ENCODE results near the gene ARHGAP20. TPM values are rescaled to one million over a fixed set of nuclear protein-coding genes. Genes with fewer than 3 reads are reported as not detected.

ARHGAP20 gene, protein sequence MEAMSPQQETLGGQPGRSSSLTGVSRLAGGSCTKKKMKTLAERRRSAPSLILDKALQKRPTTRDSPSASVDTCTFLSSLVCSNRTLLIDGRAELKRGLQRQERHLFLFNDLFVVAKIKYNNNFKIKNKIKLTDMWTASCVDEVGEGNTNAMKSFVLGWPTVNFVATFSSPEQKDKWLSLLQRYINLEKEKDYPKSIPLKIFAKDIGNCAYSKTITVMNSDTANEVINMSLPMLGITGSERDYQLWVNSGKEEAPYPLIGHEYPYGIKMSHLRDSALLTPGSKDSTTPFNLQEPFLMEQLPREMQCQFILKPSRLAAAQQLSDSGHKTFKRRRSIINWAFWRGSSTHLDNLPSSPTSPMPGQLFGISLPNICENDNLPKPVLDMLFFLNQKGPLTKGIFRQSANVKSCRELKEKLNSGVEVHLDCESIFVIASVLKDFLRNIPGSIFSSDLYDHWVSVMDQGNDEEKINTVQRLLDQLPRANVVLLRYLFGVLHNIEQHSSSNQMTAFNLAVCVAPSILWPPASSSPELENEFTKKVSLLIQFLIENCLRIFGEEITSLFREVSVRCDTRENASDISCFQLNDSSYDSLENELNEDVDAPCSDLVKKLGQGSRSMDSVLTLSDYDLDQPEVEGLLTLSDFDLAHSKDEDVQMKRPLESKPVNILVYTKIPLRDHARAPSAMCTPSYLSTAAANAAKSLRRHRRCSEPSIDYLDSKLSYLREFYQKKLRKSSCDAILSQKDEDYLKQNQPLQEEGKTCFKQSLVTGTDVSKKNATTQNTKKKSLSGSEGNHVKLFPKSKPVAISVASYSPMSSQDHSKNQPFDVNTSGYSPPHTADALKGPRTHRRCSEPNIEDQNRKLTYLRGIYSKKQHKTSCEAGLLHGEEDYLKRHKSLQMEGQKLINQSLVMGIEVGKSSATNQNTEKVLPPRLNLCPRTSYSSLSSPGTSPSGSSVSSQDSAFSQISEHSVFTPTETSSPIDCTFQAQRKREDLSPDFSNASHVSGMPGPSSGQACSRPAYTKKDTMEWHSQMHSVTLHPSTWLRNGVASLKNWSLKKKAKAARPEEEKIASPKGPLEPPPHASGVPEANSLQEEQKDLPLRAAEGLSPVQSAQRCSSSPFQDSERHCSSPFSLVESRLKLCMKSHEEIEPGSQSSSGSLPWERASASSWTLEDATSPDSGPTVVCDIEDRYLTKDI
- polyA plus RNA-seq (ENCODE audit: insufficient read length in 12 of 12) = 10 to 100 TPM in 5 of 12 donors, 1 to 10 TPM in 6, not detected in 1; 6.6 to 12.5 (median 9.8) TPM
- long read RNA-seq, donor 1 = 0 reads
- long read RNA-seq, donor 2, full-length matches to known transcripts = 1 of 8 reads
- long read RNA-seq, donor 2, partial matches to known transcripts = 7 of 8 reads
- long read RNA-seq, donor 2, other reads (novel, unspliced or antisense) = 0 of 8 reads
- long read RNA-seq, donor 3 = 0 reads
- long read RNA-seq, donor 4 = 0 reads
- long read RNA-seq, donor 5 = 0 reads
- long read RNA-seq, donor 6 = 0 reads
- long read RNA-seq, donor 7 = 0 reads
- long read RNA-seq, donor 8, full-length matches to known transcripts = 1 of 10 reads
- long read RNA-seq, donor 8, partial matches to known transcripts = 9 of 10 reads
- long read RNA-seq, donor 8, other reads (novel, unspliced or antisense) = 0 of 10 reads
- long read RNA-seq, donor 9 = 0 reads
- long read RNA-seq, donor 10 = 0 reads
- long read RNA-seq, donor 11 = 0 reads

DNA sequence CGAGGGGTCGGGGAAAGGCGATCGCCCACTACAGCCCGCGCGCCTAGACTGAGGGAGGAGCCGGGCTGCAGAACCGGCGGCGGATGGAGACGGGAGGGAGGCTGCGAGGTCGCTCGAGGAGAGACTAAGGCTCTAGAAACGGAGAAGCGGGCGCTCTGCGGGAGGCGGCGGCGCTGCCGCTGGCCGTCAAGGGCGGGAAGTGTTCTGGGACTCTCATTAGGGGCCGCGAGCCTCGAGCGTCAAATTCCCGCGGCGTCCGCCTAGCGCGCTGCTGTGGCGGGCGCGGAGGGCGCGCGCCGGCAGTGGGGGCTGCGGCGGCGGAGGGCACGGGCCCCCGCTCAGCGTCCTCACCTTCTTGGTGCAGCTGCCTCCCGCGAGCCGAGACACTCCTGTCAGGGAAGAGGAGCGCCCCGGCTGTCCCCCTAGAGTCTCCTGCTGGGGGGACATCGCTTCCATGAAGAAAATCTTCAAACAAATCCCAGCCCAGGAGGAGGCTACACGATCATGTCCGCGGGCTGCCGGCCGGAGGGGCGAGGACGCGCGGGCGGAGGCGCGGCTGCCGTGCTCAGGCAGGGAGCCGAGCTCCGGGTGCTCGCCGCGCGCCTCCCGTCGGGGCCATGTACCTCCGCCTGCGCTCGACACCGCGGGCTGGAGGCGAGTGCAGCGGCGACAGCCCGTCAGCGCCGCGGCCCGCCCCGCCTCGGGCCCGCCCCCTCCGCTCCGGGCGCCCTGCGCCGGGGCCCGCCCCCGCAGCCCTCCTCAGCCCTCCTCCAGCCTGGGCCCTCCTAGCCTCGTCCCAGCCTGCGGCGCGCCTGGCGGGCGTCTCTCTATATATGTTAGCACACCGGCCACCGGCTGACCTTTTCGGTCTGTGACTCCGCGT is at the start of gene ARHGAP20:
Gene ARHGAP20, minus strand, starts transcription at position 662 of the 883 bp plus-strand sequence. Its CDS starts 206 bp downstream, at position 456.
- peak; percentile 74 for DNase-seq

DNA sequence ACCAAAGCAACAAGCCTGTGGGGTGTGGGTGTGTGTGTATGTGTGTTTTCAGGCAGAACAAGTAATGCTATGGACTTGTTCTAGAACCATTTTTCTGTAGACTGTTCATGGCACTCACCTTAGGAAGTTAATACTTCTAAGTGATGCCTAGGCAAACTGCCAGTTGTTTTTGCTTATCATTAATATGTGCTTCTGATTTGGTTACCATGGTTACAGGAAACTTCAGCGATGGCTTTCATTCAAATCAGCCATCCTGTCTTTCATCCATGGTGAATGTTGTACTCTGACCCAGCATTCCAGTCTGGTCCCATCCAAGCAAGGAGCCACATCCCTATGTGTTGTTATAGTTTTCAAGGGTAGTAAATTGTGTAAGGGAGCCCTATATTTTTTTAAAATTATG is 49.8 kb upstream of the ARHGAP20 start:
- DNase-seq = no peak

DNA sequence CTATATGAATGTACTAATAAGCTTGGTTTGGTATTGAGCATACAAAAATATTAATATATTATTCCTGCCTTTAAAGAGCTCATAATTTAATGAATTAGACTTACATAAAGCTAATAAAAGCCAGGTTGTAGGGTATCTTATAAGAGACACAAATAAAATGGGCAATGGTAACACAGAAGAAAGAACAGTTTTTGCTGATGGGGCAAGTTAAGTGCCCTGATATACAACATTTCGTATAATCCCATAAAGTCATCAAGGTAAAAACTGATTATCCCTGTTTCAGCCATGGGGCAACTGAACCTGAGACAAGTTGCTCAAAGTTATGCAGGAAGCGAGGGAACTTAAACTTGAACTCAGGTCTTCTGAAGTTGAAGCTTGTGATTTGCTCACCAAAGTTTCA is 48.9 kb upstream of the ARHGAP20 start:
- no peak for DNase-seq

DNA sequence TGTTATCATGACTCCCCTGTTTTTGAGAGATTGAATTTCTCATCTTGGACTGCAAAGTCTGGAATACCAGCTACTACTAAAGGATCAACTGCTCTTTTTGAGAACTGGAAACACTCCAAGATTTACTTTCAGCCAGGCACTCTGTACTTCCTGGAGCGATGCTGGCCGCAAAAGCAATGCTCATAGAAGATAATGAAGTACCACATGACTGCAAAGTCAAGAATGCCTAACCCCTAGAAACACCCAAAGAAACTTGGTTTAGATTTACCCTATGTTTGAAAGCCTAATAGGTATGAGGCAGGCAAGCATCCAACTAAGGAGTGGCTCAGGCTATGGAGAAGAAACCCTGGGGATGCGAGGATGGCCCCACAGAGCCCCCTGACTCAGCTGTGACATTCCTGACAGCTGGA is 47.7 kb upstream of the ARHGAP20 start:
- no peak for DNase-seq

- DNase-seq = no peak
These were observed 45.9 kb upstream of the ARHGAP20 start for GRCh38 chr11:110757962-110758755.

- DNase-seq = peak; percentile 33
These were observed 44.8 kb upstream of the ARHGAP20 start for GRCh38 chr11:110757066-110757465.

DNA sequence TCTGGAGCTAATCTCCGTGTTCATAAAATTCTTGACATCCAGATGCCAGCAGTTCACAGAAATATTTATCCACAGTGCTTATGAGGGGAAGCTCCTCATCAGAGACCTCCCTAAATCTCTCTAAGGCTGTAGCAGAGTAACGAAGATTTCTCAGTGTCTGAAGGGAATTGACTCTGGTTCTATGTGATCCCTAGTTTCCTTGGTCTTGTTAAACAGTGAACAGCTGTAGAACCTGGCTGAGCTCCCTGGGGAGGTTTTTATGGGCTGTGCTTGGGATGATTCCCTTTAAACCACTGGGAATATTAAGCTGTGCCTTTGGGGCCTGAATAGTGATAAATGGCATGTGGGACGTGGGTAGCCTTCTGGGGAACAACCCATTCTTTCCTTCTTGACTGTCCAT is 43.7 kb upstream of the ARHGAP20 start:
- no peak for DNase-seq

DNA sequence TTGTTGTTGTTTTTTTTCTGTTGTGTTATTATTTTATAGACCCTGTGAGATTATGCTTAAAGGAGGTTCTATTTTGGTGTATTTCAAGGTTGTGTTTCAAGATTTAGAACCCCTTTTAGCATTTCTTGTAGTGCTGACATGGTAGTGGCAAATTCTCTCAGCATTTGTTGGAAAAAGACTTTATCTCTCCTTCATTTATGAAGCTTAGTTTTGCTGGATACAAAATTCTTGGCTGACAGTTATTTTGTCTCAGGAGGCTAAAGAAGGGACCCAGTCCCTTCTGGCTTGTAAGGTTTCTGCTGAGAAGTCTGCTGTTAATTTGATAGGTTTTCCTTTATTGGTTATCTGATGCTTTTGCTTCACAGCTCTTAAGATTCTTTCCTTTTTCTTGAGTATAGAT is 40.7 kb upstream of the ARHGAP20 start:
- no peak for DNase-seq

DNA sequence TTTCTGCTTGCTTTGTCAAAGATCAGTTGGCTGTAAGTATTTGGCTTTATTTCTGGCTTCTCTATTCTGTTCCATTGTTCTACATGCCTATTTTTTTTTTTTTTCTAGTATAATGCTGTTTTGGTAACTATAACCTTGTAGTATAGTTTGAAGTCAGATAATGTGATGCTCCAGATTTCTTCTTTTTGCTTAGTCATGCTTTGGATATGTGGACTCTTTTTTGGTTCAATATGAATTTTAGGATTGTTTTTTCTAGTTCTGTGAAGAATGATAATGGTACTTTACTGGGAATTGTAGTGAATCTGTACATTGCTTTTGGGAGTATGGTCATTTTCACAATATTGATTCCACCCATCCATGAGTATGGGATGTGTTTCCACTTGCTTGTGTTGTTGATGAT is 37.9 kb upstream of the ARHGAP20 start:
- no peak for DNase-seq

DNA sequence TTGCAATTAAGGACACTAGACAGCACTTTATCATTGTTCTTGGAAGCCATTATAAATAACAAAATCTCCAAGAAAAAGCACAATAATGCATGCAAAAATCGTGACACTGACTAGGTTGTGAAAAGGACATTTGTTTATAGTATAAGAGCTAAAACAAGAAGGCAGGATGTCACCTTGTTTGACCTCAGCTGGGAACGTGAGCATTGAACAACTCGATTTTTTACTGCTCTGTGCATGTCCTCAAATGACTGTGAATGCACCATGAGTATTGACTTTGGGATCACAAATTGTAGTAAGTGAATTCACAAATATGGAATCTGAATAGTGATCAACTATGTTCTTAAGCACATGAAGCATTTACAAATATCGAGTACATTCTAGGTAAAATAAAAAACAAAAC is 35.3 kb upstream of the ARHGAP20 start:
- no peak for DNase-seq

GRCh38 chr11:110738641-110739040 is 26.4 kb upstream of the ARHGAP20 start:
- DNase-seq = no peak

DNA sequence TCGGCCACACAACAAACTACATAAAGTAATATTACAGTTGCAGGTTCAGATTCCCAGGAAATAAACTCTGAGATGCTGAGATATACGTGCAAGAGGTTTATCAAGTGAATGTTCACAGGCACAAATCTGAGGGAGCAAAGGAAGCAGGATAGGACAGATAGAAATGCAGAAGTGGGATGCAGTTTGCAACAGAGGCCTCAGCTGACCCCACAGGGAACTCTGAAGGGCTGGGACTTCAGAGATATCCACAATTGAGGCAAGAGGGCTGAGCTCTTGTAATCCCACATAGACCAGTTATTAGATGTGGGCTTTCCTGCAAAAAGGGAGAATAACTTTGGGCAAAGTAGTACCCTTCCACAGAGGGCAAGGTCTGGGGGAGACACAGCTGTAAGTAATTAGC is 25.4 kb upstream of the ARHGAP20 start:
- DNase-seq = no peak

DNA sequence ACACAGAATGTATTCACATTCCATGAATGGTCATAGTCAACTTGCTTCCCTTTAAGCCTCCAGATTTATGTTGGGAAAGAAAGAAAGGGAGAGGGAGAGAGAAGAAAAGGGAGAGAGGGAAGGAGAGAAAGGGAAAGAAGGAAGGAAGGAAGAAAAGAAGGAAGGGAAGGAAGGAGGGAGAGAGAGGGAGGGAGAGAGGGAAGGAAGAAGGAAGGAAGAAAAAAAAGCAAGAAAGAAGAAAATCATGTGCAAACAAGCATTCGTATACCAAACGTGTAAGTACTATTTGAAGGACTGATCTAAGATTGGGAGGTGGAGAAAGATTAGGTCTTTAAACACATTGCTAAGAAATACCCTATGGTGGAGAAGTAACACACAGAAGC is 23.9 kb upstream of the ARHGAP20 start:
- DNase-seq = no peak

GRCh38 chr11:110735455-110736170 is 23.4 kb upstream of the ARHGAP20 start:
- no peak for DNase-seq

DNA sequence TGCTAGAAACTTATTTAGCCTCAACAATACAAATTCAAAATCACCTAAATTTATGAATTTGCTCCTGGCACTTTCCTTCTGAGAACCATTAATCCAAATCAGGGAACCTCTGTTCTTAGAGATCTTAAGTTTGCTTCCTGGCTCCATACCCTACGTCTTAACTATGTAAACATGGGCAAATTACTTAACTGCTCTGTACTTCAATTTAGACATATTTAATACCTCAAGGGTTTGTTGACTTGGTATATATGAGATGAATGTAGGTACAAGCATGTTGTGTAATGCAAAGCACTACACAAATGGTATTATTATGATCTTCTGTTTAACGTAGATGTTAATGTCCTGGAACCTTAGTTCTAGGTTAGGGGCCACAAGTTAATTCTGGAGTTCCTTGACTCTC is 22.6 kb upstream of the ARHGAP20 start:
- DNase-seq = no peak

DNA sequence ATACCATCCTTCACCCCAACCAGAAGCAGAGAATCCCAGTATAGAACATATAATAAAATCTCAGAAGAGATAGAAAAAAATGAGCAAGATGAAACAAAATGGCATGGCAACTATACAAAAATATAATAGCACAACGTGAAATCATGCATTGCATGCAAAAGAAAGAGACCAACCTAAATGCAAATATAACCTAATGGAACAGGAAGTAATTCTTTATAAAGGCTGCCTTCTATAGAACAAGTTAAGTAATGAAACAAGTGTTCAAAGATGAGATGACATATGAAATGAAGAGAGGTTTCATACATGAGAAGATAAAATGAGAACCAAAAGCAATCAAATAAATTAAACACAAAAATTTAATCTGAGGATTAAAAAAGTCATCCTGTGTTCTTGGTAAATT is 18.5 kb upstream of the ARHGAP20 start:
- no peak for DNase-seq

GRCh38 chr11:110728883-110729282 is 16.6 kb upstream of the ARHGAP20 start:
- DNase-seq = no peak

GRCh38 chr11:110728476-110728875 is 16.2 kb upstream of the ARHGAP20 start:
- no peak for DNase-seq

GRCh38 chr11:110724358-110724757 is 12.1 kb upstream of the ARHGAP20 start:
- DNase-seq = no peak
